ENCODE results near the gene SLC12A6. TPM values are rescaled to one million over a fixed set of nuclear protein-coding genes. Genes with fewer than 3 reads are reported as not detected.
"Not testable (repeated sequence)": the region's sequence is repeated elsewhere in the genome, so short reads cannot be mapped to it uniquely, and the experiment has no call there.

The SLC12A6 gene
- total RNA-seq, 2 experiments from 2014 or later = 42.0 to 44.9 TPM

- Mint-ChIP-seq H3K36me3 (no peaks in the 10 kb centered on the region), H3K27ac (no peak overlapping the region), H3K4me3 (no peak overlapping the region), H3K9me3 (no peaks in the 10 kb centered on the region), H3K4me1 (peaks cover 3% of the 10 kb centered on the region), H3K27me3 (peaks cover 19% of the 10 kb centered on the region)
- ATAC-seq (ENCODE audit: low read depth) = no peak
- POLR2A ChIA-PET = interaction anchor here (0.6 kb wide), 1 partner anchor 110 kb away, joined by 9 read pairs; no protein-coding TSS in a partner anchor
- DNase-seq = no peak
Observed at GRCh38 chr15:34216527-34217270, 120.9 kb downstream of the SLC12A6 start.

GRCh38 chr15:34214135-34214534 is 123.4 kb downstream of the SLC12A6 start:
- Mint-ChIP-seq H3K4me3 (no peak overlapping the region), H3K27ac (no peak overlapping the region), H3K9me3 (no peaks in the 10 kb centered on the region), H3K4me1 (peaks cover 5% of the 10 kb centered on the region), H3K36me3 (no peaks in the 10 kb centered on the region), H3K27me3 (peaks cover 14% of the 10 kb centered on the region)
- ATAC-seq (ENCODE audit: low read depth) (no peak), DNase-seq (no peak)
- POLR2A ChIA-PET = no interaction called here

GRCh38 chr15:34213690-34214089 is 123.9 kb downstream of the SLC12A6 start:
- no peaks in the 10 kb centered on the region for H3K36me3 Mint-ChIP-seq
- ATAC-seq (ENCODE audit: low read depth) (no peak), DNase-seq (no peak)
- no peaks in the 10 kb centered on the region for H3K9me3 Mint-ChIP-seq
- peaks cover 8% of the 10 kb centered on the region for H3K4me1 Mint-ChIP-seq
- POLR2A ChIA-PET = no interaction called here
- no peak overlapping the region for H3K4me3 Mint-ChIP-seq
- peaks cover 10% of the 10 kb centered on the region for H3K27me3 Mint-ChIP-seq
- H3K27ac Mint-ChIP-seq = no peak overlapping the region

- POLR2A ChIA-PET = interaction anchor here (0.5 to 2.6 kb wide), 16 partner anchors 15 to 778 kb away, joined by 3 to 16 read pairs (median 3); partner anchors contain the start of genes EMC4, EMC7, GOLGA8B and LPCAT4
- Mint-ChIP-seq H3K4me1 (peaks cover 17% of the 10 kb centered on the region), H3K27me3 (peaks cover 6% of the 10 kb centered on the region), H3K36me3 (peaks cover 11% of the 10 kb centered on the region), H3K27ac (peak within 1 kb of the TSS; percentile 84), H3K4me3 (peak within 1 kb of the TSS; percentile 91), H3K9me3 (no peaks in the 10 kb centered on the region)
- DNase-seq = peak; percentile 98
- ATAC-seq (ENCODE audit: low read depth) = peak; percentile 94
Observed at GRCh38 chr15:34209421-34210282, 127.9 kb downstream of the SLC12A6 start, which contains the start of gene KATNBL1. KATNBL1 (minus strand) TSS chr15:34210096; CDS start chr15:34163676, 46,420 bp downstream.

- DNase-seq (no peak), ATAC-seq (ENCODE audit: low read depth) (no peak)
- Mint-ChIP-seq H3K36me3 (peaks cover 25% of the 10 kb centered on the region), H3K4me3 (no peak overlapping the region), H3K9me3 (no peaks in the 10 kb centered on the region), H3K27me3 (no peaks in the 10 kb centered on the region), H3K4me1 (peaks cover 14% of the 10 kb centered on the region), H3K27ac (no peak overlapping the region)
- POLR2A ChIA-PET = interaction anchor here (0.7 kb wide), 1 partner anchor 144 kb away, joined by 4 read pairs; no protein-coding TSS in a partner anchor
Observed at GRCh38 chr15:34206011-34206410, 131.6 kb downstream of the SLC12A6 start.

- Mint-ChIP-seq H3K27me3 (no peaks in the 10 kb centered on the region), H3K36me3 (peaks cover 45% of the 10 kb centered on the region), H3K4me3 (no peak overlapping the region), H3K27ac (no peak overlapping the region), H3K4me1 (peaks cover 12% of the 10 kb centered on the region), H3K9me3 (peaks cover 1% of the 10 kb centered on the region)
- ATAC-seq (ENCODE audit: low read depth) (no peak), DNase-seq (no peak)
- POLR2A ChIA-PET = interaction anchor here (0.7 kb wide), 1 partner anchor 386 kb away, joined by 3 read pairs; no protein-coding TSS in a partner anchor
Observed at GRCh38 chr15:34203936-34204335, 133.6 kb downstream of the SLC12A6 start.

- POLR2A ChIA-PET = interaction anchor here (0.7 kb wide), 1 partner anchor 387 kb away, joined by 3 read pairs; no protein-coding TSS in a partner anchor
- Mint-ChIP-seq H3K27ac (no peak overlapping the region), H3K9me3 (peaks cover 1% of the 10 kb centered on the region)
Observed at GRCh38 chr15:34203305-34203704, 134.3 kb downstream of the SLC12A6 start.

GRCh38 chr15:34193272-34193671 is 144.3 kb downstream of the SLC12A6 start:
- H3K27ac Mint-ChIP-seq; H3K27me3 Mint-ChIP-seq; H3K4me1 Mint-ChIP-seq; H3K9me3 Mint-ChIP-seq; ATAC-seq (ENCODE audit: low read depth); H3K4me3 Mint-ChIP-seq; DNase-seq; POLR2A ChIA-PET: not testable (repeated sequence)
- H3K36me3 Mint-ChIP-seq = peaks cover 17% of the 10 kb centered on the region

More at GRCh38 chr15:34203305-34203704, 134.3 kb downstream of the SLC12A6 start:
- peaks cover 5% of the 10 kb centered on the region for H3K4me1 Mint-ChIP-seq
- H3K27me3 Mint-ChIP-seq = no peaks in the 10 kb centered on the region
- H3K36me3 Mint-ChIP-seq = peaks cover 49% of the 10 kb centered on the region
- no peak overlapping the region for H3K4me3 Mint-ChIP-seq
- ATAC-seq (ENCODE audit: low read depth) (no peak), DNase-seq (no peak)

- H3K4me1 Mint-ChIP-seq = peaks cover 2% of the 10 kb centered on the region
- ATAC-seq (ENCODE audit: low read depth) (no peak), DNase-seq (no peak)
- no peak overlapping the region for H3K4me3 Mint-ChIP-seq
- H3K9me3 Mint-ChIP-seq = peaks cover 6% of the 10 kb centered on the region
- no peaks in the 10 kb centered on the region for H3K27me3 Mint-ChIP-seq
- H3K36me3 Mint-ChIP-seq = peaks cover 25% of the 10 kb centered on the region
- no peak overlapping the region for H3K27ac Mint-ChIP-seq
- POLR2A ChIA-PET = no interaction called here
Observed at GRCh38 chr15:34188711-34189110, 148.9 kb downstream of the SLC12A6 start.

GRCh38 chr15:34185666-34186065 is 151.9 kb downstream of the SLC12A6 start:
- DNase-seq (no peak), ATAC-seq (ENCODE audit: low read depth) (no peak)
- H3K36me3 Mint-ChIP-seq = peaks cover 34% of the 10 kb centered on the region
- H3K27ac Mint-ChIP-seq = no peak overlapping the region
- POLR2A ChIA-PET = no interaction called here
- peaks cover 6% of the 10 kb centered on the region for H3K9me3 Mint-ChIP-seq
- peaks cover 2% of the 10 kb centered on the region for H3K4me1 Mint-ChIP-seq
- no peaks in the 10 kb centered on the region for H3K27me3 Mint-ChIP-seq
- no peak overlapping the region for H3K4me3 Mint-ChIP-seq

- Mint-ChIP-seq H3K4me3 (no peak overlapping the region), H3K27me3 (no peaks in the 10 kb centered on the region), H3K4me1 (peaks cover 2% of the 10 kb centered on the region), H3K9me3 (peaks cover 7% of the 10 kb centered on the region), H3K36me3 (peaks cover 39% of the 10 kb centered on the region), H3K27ac (no peak overlapping the region)
- POLR2A ChIA-PET = no interaction called here
- ATAC-seq (ENCODE audit: low read depth) = no peak
- no peak for DNase-seq
Observed at GRCh38 chr15:34182942-34183341, 154.6 kb downstream of the SLC12A6 start.

Data from activated naive CD8-positive, alpha-beta T cell treated with anti-CD3 and anti-CD28 coated beads, Interleukin-2, amount 10 ng/mL, durations not matched to agents 7 days and 5 days (primary cell).